A673 (cell line): ENCODE measurements around the gene VTN.

Experiments used
- EZH2 ChIP-seq: fragments of 200-600 bp; sonication (generic); IDR thresholded peaks from 2 replicates; pipeline ENCODE4 v1.6.1; 2017; ENCODE audit warnings: borderline replicate concordance, low read depth, mild to moderate bottlenecking, mixed read lengths, antibody characterized with exemption, low read length; ENCODE audit not compliant: poor library complexity, severe bottlenecking
- TF ChIP-seq, protein P1 (sequence below): fragments of 300-800, 200-600 bp; sonication (generic); conservative IDR thresholded peaks from 2 replicates; pipeline ENCODE4 v1.5.1; 2017; ENCODE audit warnings: low read depth, mild to moderate bottlenecking, antibody characterized with exemption, low read length, moderate library complexity, mixed read lengths

DNA sequence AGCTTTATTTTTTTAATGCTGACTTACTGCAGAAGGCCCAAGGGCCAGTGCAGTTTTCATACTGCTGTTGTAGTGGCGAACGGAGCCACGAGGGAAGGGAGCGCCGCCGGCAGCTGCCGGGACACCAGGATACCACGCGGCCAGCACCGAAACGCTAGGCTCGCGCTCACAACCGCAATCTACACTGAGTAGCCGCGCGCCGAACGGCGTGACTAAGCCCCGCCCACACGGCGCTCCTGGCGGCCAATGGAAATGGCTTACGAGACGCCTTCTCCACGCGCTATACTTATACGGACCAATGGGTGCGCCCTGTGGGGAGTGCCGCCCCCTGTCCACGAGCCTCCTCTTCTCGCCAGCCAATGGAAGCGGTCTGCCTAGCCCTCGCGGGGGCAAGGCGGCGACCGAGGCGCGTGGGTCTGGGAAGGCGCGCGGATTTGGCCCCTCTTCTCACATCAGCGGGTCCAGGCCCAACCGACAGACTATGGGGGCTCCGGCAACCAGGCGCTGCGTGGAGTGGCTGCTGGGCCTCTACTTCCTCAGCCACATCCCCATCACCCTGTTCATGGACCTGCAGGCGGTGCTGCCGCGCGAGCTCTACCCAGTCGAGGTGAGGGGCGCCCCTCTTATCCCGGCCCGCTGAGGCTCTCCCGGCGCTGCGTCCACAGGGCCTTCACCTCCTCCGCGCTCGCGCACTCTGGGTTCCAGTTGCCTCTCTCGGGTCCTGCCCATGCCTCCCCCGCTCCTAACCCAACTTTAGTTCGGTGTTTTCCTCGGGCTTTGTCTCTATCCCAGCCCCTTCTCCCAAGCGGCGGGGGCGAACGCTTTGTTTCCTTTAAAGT is 51.1 kb downstream of the VTN start, which contains the start of gene TMEM97:
- TF ChIP-seq, protein P1, sequence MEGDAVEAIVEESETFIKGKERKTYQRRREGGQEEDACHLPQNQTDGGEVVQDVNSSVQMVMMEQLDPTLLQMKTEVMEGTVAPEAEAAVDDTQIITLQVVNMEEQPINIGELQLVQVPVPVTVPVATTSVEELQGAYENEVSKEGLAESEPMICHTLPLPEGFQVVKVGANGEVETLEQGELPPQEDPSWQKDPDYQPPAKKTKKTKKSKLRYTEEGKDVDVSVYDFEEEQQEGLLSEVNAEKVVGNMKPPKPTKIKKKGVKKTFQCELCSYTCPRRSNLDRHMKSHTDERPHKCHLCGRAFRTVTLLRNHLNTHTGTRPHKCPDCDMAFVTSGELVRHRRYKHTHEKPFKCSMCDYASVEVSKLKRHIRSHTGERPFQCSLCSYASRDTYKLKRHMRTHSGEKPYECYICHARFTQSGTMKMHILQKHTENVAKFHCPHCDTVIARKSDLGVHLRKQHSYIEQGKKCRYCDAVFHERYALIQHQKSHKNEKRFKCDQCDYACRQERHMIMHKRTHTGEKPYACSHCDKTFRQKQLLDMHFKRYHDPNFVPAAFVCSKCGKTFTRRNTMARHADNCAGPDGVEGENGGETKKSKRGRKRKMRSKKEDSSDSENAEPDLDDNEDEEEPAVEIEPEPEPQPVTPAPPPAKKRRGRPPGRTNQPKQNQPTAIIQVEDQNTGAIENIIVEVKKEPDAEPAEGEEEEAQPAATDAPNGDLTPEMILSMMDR, result no peak
- no peak for TF ChIP-seq EZH2
